ENCODE data around the gene WDR49.
"Not testable (repeated sequence)": the region's sequence is repeated elsewhere in the genome, so short reads cannot be mapped to it uniquely, and the experiment has no call there.

Gene WDR49

GRCh38 chr3:167615030-167615429, 38.7 kb downstream of the WDR49 start:
- no peak for DNase-seq (ENCODE audit: low read depth, low spot score)

- not testable (repeated sequence) for DNase-seq (ENCODE audit: low read depth, low spot score)
Measured at GRCh38 chr3:167614196-167614595, 39.5 kb downstream of the WDR49 start.

DNA sequence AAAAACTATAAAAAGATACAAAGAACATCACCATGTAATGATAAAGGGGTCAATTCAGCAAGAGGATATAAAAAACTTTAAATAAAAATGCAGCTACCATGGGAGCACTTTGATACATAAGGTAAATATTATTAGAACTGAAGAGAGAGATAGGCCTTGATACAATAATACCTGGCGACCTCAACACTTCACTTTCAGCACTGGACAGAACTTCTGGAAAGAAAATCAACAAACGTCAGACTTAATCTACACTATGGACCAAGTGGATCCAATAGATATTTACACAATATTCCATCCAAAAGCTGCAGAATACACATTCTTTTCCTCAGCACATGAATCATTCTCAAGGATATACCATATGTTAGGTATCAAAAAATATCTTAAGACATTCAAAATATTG, 42.0 kb downstream of the WDR49 start:
- DNase-seq (ENCODE audit: low read depth, low spot score) = no peak

DNA sequence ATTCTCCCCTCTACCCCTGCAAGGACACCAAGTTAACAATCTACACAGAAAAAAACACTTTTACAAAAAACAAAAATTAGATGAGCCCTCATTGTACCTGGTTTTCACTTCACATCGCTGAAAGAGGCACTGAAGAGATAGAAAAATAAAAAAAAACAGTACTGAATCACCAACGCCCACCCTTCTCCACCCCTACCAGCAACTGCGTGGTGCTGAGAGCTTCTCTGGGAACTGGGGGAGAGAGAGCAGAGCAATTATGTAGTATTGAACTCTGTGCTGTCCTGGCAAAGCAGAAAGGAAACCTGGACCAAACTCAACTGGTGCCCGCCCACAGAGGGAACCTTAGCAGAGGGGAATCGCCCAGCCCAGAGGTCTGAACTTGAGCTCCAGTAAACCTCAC, 44.6 kb downstream of the WDR49 start:
- no peak for DNase-seq (ENCODE audit: low read depth, low spot score)

- no peak for DNase-seq (ENCODE audit: low read depth, low spot score)
Measured at GRCh38 chr3:167606836-167607235, 46.9 kb downstream of the WDR49 start.

GRCh38 chr3:167605871-167606270, 47.9 kb downstream of the WDR49 start:
- no peak for DNase-seq (ENCODE audit: low read depth, low spot score)

DNA sequence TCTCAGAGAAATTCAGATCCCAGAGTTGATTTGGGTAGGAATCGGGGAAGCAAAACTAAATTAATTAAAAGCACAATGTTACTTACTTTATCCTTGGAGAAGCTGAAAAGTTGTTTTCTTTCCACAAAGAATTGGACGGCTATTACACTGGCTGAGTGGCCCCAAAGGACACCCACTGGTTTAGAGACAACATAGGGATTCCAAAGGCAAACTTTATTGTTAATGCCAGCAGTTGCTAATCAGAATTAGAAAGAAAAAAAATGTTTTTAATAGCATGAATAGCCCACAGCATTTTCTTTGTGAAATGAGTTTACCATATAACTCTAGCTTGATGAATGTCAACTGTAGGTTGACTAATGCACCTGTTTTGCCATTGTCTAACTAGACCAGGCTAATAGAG, 51.7 kb downstream of the WDR49 start:
- no peak for DNase-seq (ENCODE audit: low read depth, low spot score)

DNA sequence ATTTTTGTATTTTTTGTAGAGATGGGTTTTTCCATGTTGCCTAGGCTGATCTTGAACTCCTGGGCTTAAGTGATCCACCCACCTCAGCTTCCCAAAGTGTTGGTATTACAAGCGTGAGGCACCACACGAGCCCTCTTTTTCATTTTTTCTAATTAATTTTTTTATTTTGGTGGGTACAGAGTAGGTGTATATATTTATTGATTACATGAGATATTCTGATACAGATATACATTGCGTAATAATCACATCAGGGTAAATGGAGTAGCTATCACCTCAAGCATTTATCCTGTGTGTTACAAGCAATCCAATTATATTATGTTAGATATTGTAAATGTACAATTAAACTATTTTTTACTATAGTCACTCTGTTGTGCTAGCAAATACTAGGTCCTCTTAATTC, 66.1 kb downstream of the WDR49 start:
- no peak for DNase-seq (ENCODE audit: low read depth, low spot score)

GRCh38 chr3:167575000-167575600, 78.6 kb downstream of the WDR49 start:
- no peak for DNase-seq (ENCODE audit: low read depth, low spot score)

DNA sequence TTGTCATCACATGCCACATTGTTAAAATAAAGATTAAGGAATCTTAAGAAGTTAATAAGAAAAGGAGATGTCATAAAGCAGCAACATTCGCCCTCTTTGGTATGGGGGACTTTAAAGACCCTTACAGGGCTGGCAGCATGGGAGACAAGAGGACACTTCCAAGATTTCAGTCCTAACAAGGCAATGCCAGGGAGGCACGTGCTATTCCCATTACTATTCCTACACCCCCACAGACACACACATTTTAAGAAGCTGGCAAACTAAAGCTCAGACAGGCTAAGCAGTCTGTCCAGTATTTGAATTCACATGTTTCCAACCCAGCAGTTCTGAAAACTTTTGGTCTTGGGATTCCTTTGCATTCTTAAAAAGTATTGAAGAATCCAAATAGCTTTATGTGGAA, 80.8 kb downstream of the WDR49 start:
- DNase-seq (ENCODE audit: low read depth, low spot score) = no peak

- DNase-seq (ENCODE audit: low read depth, low spot score) = no peak
Measured at GRCh38 chr3:167568634-167569033, 85.1 kb downstream of the WDR49 start.

GRCh38 chr3:167565489-167565888, 88.3 kb downstream of the WDR49 start:
- DNase-seq (ENCODE audit: low read depth, low spot score) = no peak

GRCh38 chr3:167564612-167565011, 89.1 kb downstream of the WDR49 start:
- no peak for DNase-seq (ENCODE audit: low read depth, low spot score)

DNA sequence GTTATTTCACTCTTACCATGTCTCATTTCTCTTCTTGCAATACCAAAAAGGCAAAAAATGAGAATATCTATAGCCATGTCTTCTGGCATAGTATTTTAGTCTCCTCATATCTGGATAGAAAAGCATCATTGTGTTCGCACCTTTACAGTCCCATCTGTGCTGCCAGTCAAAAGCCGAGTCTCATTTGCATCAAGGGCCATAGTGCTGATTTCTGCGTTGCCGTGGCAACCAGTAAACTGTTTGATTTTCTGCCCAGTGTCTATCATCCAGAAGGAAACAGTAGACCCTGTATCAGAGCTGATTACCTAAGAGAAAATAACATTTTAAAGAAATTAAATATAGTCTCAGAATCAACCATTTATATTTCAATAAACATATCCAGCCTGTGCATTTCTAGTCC, 93.8 kb downstream of the WDR49 start:
- no peak for DNase-seq (ENCODE audit: low read depth, low spot score)

DNA sequence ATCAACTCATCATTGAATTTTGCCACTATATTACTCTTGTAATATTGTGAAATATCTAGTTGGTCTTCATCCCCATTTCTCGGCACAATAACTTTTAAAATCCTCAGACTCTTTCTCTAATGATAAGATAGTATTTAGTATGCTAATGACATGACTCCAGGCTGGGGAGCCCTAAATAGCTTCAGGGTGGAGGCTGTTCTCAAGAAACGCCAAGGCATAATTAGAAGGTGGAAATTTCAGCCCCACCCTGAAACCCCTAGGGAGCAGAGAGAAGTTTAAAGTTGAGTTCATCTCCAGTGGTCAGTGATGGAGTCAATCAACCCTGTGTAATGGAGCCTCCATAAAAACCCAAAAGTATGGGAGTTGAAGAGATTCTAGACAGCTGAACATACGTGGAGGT, 98.8 kb downstream of the WDR49 start:
- DNase-seq (ENCODE audit: low read depth, low spot score) = no peak

DNA sequence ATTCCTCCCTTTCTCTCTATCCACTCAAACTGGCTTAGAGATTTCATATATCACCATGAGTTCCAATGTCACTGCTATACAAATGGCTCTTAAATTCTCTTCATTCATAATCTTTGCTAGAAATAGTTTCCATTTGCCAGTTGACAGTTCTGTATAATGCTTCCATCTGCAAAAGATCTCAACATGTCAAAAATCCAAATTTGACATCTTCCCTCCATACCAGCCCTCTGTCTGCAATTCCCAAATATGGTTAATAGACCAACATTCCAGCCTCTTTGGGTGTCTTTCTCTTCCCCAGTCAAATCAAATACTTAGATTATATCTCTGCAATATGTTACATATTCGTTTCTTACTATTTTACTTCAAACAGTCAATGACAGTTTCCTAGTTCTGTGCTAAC, 115.7 kb downstream of the WDR49 start:
- no peak for DNase-seq (ENCODE audit: low read depth, low spot score)

DNA sequence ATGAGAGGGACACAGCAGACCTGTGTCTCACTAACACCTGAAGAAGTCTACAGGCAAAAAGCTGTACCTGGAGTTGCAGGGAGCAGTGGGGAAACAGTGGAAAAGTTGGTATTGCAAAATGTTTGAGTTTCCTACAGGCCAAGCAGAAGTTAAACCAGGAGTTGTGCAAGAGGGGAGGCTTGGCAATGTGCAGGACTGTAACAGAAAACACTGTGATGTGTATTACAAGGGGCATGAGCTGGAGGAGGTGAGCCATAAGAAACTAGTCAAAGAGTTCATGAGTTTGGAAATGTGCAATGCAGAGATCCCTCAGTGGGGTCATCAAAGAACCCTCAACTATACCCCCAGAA, 132.8 kb downstream of the WDR49 start:
- DNase-seq (ENCODE audit: low read depth, low spot score) = no peak

GRCh38 chr3:167520266-167521005, 133.3 kb downstream of the WDR49 start:
- no peak for DNase-seq (ENCODE audit: low read depth, low spot score)

- no peak for DNase-seq (ENCODE audit: low read depth, low spot score)
Measured at GRCh38 chr3:167507954-167508353, 145.8 kb downstream of the WDR49 start.

- DNase-seq (ENCODE audit: low read depth, low spot score) = no peak
Measured at GRCh38 chr3:167502401-167502800, 151.3 kb downstream of the WDR49 start.

GRCh38 chr3:167501941-167502340, 151.8 kb downstream of the WDR49 start:
- DNase-seq (ENCODE audit: low read depth, low spot score) = no peak

GRCh38 chr3:167497903-167498302, 155.8 kb downstream of the WDR49 start:
- no peak for DNase-seq (ENCODE audit: low read depth, low spot score)

DNA sequence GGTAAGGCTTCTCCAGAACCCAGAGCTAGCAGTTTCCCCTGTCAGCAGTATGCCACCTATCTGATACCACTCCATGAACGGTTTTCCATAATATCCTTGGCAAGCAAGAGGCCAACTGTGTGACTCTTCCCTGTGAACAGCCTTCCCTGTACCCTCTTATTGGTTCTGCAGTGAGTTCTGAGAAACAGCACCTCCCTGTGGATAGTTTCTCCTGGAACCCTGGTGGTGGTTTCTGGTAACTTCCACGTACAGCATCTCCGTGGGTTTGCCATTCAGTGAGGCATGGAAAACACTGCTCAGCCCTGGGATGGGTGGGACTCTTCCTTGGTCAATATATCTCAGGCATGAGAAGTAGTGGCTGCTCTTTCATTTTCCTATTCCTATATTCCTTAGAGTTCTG, 160.5 kb downstream of the WDR49 start:
- no peak for DNase-seq (ENCODE audit: low read depth, low spot score)

- no peak for DNase-seq (ENCODE audit: low read depth, low spot score)
Measured at GRCh38 chr3:167491621-167492020, 162.1 kb downstream of the WDR49 start.
